Neural cell (in vitro differentiated cells): ENCODE results near the gene NET1. TPM values are rescaled to one million over a fixed set of nuclear protein-coding genes. Genes with fewer than 3 reads are reported as not detected.

Source experiments
- H2AFZ ChIP-seq: fragments of 200-600, 300-800 bp; sonication (generic), shearing (Covaris generic); 2 replicates; pipeline ENCODE4 v1.6.0; 2014; ENCODE audit warnings: low read depth, mild to moderate bottlenecking, antibody characterized with exemption, low read length, moderate library complexity
- H3F3A ChIP-seq: fragments of 200-600 bp; shearing (Covaris generic); 2 replicates; pipeline ENCODE4 v1.6.1; 2016; ENCODE audit warnings: mild to moderate bottlenecking, moderate library complexity, mixed read lengths, antibody characterized with exemption, low read length; ENCODE audit not compliant: insufficient read depth, poor library complexity, severe bottlenecking
- H3K27ac ChIP-seq: fragments of 200-600, 300-800 bp; sonication (generic), shearing (Covaris generic); 2 replicates; pipeline ENCODE4 v1.5.1; 2014; ENCODE audit warnings: mild to moderate bottlenecking, low read length, moderate library complexity
- H3K27me3 ChIP-seq: fragments of 300-800, 200-600 bp; sonication (generic), shearing (Covaris generic); 2 replicates; pipeline ENCODE4 v1.6.0; 2014; ENCODE audit warnings: mild to moderate bottlenecking, low read depth, low read length, moderate library complexity; ENCODE audit not compliant: insufficient read depth
- H3K36me3 ChIP-seq: fragments of 300-800, 200-600 bp; sonication (generic), shearing (Covaris generic); 2 replicates; pipeline ENCODE4 v1.5.1; 2014; ENCODE audit warnings: mild to moderate bottlenecking, antibody characterized with exemption, low read length, moderate library complexity; ENCODE audit not compliant: insufficient read depth
- H3K4me2 ChIP-seq: fragments of 300-800, 200-600 bp; sonication (generic), shearing (Covaris generic); 2 replicates; pipeline ENCODE4 v1.6.0; 2014; ENCODE audit warnings: mild to moderate bottlenecking, low read length
- H3K4me3 ChIP-seq: fragments of 300-800, 200-600 bp; sonication (generic), shearing (Covaris generic); 2 replicates; pipeline ENCODE4 v1.5.1; 2014; ENCODE audit warnings: mild to moderate bottlenecking, low read length, moderate library complexity
- H3K79me2 ChIP-seq: fragments of 200-600 bp; shearing (Covaris generic); replicated peaks from 2 replicates; pipeline ENCODE4 v1.6.0; 2014; ENCODE audit warnings: mild to moderate bottlenecking, low read length, moderate library complexity; ENCODE audit not compliant: insufficient read depth
- H3K9ac ChIP-seq: fragments of 300-800, 200-600 bp; sonication (generic), shearing (Covaris generic); 2 replicates; pipeline ENCODE4 v1.6.1; 2016; ENCODE audit warnings: mild to moderate bottlenecking, low read length, mixed read lengths
- H3K9me2 ChIP-seq: fragments of 200-600 bp; shearing (Covaris generic); 2 replicates; pipeline ENCODE4 v1.6.1; 2016; ENCODE audit warnings: mild to moderate bottlenecking, low read length, mixed read lengths; ENCODE audit not compliant: insufficient read depth
- H3K9me3 ChIP-seq: fragments of 200-600, 300-800 bp; sonication (generic), shearing (Covaris generic); 2 replicates; pipeline ENCODE4 v1.6.1; 2016; ENCODE audit warnings: mild to moderate bottlenecking, mixed run types, low read length, moderate library complexity, mixed read lengths
- H4K20me1 ChIP-seq: fragments of 200-600 bp; shearing (Covaris generic); 2 replicates; pipeline ENCODE4 v1.6.1; 2016; ENCODE audit warnings: mild to moderate bottlenecking, mixed run types; ENCODE audit not compliant: insufficient read depth
- EP300 ChIP-seq: fragments of 450-650 bp; conservative IDR thresholded peaks from 2 replicates; pipeline ENCODE4 v1.6.1; 2014; ENCODE audit warnings: antibody characterized with exemption, mild to moderate bottlenecking, moderate library complexity; ENCODE audit not compliant: poor library complexity, severe bottlenecking
- EZH2 ChIP-seq: fragments of 200-600, 300-800 bp; shearing (Covaris generic), sonication (generic); IDR thresholded peaks from 2 replicates; pipeline ENCODE4 v1.6.1; 2014; ENCODE audit warnings: antibody characterized with exemption, low read length, borderline replicate concordance, mild to moderate bottlenecking; ENCODE audit not compliant: insufficient read depth, poor library complexity, severe bottlenecking
- MXI1 ChIP-seq: fragments of 450-650 bp; conservative IDR thresholded peaks from 2 replicates; pipeline ENCODE4 v1.6.1; 2014; ENCODE audit warnings: antibody characterized with exemption, mild to moderate bottlenecking; ENCODE audit not compliant: poor library complexity, severe bottlenecking
- POLR2AphosphoS5 ChIP-seq: IDR thresholded peaks from 2 replicates; pipeline ENCODE4 v1.6.1; 2012
- RAD21 ChIP-seq: fragments of 450-650 bp; conservative IDR thresholded peaks from 2 replicates; pipeline ENCODE4 v1.6.1; 2014; ENCODE audit warnings: antibody characterized with exemption, mild to moderate bottlenecking, moderate library complexity
- SMC3 ChIP-seq: fragments of 450-650 bp; conservative IDR thresholded peaks from 2 replicates; pipeline ENCODE4 v1.6.1; 2014; ENCODE audit warnings: antibody characterized with exemption, mild to moderate bottlenecking, moderate library complexity; ENCODE audit not compliant: poor library complexity
- TAF1 ChIP-seq: IDR thresholded peaks from 2 replicates; pipeline ENCODE4 v1.6.1; 2012; ENCODE audit warnings: low read depth
- polyA plus RNA-seq: library from polyadenylated mRNA; depleted of rRNA; stranded (reverse); fragments of >200 nt; gene quantifications from 2 replicates; pipeline ENCODE4 v1.2.3, GENCODE V29; 2014
- TF ChIP-seq, protein P1 (sequence below): IDR thresholded peaks from 2 replicates; pipeline ENCODE4 v1.6.1; 2012; ENCODE audit warnings: borderline replicate concordance
- TF ChIP-seq, protein P2 (sequence below): fragments of 450-650 bp; IDR thresholded peaks from 2 replicates; pipeline ENCODE4 v1.5.1; 2014; ENCODE audit warnings: antibody characterized with exemption, mild to moderate bottlenecking, moderate library complexity; ENCODE audit not compliant: poor library complexity, severe bottlenecking

NET1 gene
- polyA plus RNA-seq, 1 donor from 2014 or later, result 8.0 TPM

DNA sequence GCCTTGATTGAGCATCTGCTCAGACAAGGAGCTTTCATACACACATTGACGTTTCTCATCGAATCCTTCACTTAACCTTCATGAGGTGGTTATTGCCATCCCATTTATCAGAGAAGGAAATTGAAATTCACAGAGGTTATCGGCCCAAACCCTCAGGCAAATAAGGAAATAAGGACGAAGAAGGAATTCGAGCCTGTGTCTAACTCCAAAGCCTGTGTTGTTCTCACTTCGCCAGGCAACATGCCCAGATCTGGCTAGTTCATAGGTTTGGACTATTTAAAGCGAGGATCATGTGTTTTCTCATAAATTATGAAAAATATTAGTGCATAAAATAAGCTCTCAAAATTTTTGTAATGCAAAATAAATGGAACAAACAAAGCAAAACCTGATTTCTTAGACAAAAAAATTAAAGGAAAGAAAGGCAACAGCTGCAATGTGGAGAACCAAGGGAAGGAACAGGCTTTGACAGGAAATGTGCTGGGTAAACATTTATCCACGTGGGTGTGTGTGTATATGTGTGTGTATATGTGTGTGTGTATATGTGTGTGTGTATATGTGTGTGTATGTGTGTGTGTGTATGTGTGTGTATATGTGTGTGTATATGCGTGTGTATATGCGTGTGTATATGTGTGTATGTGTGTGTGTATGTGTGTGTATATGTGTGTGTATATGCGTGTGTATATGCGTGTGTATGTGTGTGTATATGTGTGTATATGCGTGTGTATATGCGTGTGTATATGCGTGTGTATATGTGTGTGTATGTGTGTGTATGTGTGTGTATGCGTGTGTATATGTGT, 42.8 kb upstream of the NET1 start:
- Histone ChIP-seq H3K27me3 (no peaks in the 10 kb centered on the region), H3K9me2 (no peaks in the 10 kb centered on the region), H3K9me3 (no peaks in the 10 kb centered on the region), H3K27ac (no peak overlapping the region), H3K4me2 (no peak overlapping the region), H3K9ac (no peak overlapping the region), H2AFZ (no peak overlapping the region), H3K36me3 (no peaks in the 10 kb centered on the region), H3F3A (no peaks in the 10 kb centered on the region), H4K20me1 (no peaks in the 10 kb centered on the region), H3K79me2 (no peaks in the 10 kb centered on the region), H3K4me3 (no peak overlapping the region)
- TF ChIP-seq MXI1 (no peak), EP300 (no peak), SMC3 (no peak), EZH2 (no peak), RAD21 (no peak), POLR2AphosphoS5 (no peak)
- TF ChIP-seq, protein P1, sequence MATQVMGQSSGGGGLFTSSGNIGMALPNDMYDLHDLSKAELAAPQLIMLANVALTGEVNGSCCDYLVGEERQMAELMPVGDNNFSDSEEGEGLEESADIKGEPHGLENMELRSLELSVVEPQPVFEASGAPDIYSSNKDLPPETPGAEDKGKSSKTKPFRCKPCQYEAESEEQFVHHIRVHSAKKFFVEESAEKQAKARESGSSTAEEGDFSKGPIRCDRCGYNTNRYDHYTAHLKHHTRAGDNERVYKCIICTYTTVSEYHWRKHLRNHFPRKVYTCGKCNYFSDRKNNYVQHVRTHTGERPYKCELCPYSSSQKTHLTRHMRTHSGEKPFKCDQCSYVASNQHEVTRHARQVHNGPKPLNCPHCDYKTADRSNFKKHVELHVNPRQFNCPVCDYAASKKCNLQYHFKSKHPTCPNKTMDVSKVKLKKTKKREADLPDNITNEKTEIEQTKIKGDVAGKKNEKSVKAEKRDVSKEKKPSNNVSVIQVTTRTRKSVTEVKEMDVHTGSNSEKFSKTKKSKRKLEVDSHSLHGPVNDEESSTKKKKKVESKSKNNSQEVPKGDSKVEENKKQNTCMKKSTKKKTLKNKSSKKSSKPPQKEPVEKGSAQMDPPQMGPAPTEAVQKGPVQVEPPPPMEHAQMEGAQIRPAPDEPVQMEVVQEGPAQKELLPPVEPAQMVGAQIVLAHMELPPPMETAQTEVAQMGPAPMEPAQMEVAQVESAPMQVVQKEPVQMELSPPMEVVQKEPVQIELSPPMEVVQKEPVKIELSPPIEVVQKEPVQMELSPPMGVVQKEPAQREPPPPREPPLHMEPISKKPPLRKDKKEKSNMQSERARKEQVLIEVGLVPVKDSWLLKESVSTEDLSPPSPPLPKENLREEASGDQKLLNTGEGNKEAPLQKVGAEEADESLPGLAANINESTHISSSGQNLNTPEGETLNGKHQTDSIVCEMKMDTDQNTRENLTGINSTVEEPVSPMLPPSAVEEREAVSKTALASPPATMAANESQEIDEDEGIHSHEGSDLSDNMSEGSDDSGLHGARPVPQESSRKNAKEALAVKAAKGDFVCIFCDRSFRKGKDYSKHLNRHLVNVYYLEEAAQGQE, result no peak
- TF ChIP-seq, protein P2, sequence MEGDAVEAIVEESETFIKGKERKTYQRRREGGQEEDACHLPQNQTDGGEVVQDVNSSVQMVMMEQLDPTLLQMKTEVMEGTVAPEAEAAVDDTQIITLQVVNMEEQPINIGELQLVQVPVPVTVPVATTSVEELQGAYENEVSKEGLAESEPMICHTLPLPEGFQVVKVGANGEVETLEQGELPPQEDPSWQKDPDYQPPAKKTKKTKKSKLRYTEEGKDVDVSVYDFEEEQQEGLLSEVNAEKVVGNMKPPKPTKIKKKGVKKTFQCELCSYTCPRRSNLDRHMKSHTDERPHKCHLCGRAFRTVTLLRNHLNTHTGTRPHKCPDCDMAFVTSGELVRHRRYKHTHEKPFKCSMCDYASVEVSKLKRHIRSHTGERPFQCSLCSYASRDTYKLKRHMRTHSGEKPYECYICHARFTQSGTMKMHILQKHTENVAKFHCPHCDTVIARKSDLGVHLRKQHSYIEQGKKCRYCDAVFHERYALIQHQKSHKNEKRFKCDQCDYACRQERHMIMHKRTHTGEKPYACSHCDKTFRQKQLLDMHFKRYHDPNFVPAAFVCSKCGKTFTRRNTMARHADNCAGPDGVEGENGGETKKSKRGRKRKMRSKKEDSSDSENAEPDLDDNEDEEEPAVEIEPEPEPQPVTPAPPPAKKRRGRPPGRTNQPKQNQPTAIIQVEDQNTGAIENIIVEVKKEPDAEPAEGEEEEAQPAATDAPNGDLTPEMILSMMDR, result no peak

DNA sequence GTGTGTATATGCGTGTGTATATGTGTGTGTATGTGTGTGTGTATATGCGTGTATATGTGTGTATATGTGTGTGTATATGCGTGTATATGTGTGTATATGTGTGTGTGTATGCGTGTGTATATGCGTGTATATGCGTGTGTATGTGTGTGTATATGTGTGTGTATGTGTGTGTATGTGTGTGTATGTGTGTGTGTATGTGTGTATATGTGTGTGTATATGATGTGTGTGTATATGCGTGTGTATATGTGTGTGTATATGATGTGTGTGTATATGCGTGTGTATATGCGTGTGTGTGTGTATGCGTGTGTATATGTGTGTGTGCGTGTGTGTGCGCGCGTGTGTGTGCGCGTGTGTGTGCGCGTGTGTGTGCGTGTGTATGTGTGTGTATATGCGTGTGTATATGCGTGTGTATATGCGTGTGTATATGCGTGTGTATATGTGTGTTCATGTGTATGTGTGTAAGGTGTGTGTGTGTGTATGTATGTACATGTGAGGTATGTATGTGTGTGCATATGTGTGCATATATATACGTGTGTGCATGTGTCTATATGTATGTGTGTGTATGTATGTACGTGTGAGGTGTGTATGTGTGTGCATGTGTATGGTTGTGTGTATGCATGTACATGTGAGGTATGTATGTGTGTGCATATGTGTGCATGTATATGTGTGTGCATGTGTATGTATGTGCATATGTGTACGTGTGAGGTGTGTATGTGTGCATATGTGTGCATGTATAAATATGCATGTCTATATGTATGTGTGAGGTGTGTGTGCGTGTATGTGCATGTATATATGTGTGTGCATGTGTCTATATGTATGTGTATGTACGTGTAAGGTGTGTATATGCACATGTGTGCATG, 41.6 kb upstream of the NET1 start:
- Histone ChIP-seq H3K9ac (no peak overlapping the region), H3K27ac (no peak overlapping the region), H3K27me3 (no peaks in the 10 kb centered on the region), H3K79me2 (no peaks in the 10 kb centered on the region), H3K36me3 (no peaks in the 10 kb centered on the region), H3K4me2 (no peak overlapping the region), H4K20me1 (no peaks in the 10 kb centered on the region), H3F3A (no peaks in the 10 kb centered on the region), H2AFZ (no peak overlapping the region), H3K9me2 (no peaks in the 10 kb centered on the region), H3K4me3 (no peak overlapping the region), H3K9me3 (no peaks in the 10 kb centered on the region)
- TF ChIP-seq POLR2AphosphoS5 (no peak), TAF1 (no peak), EZH2 (no peak), SMC3 (no peak), MXI1 (no peak), RAD21 (no peak), EP300 (no peak)
- TF ChIP-seq, protein P1, result no peak
- TF ChIP-seq, protein P2, result no peak
